Neural progenitor cell (in vitro differentiated cells): ENCODE results near the gene LRRC8E.

Source experiments
- EZH2 ChIP-seq: fragments of 200-600 bp; sonication (generic); IDR thresholded peaks from 2 replicates; pipeline ENCODE4 v1.6.1; 2017; ENCODE audit warnings: antibody characterized with exemption, mild to moderate bottlenecking, moderate library complexity
- EZH2phosphoT487 ChIP-seq: fragments of 200-600 bp; sonication (generic); IDR thresholded peaks from 2 replicates; pipeline ENCODE4 v1.6.1; 2017; ENCODE audit warnings: antibody characterized with exemption
- TF ChIP-seq, protein P1 (sequence below): fragments of 200-600 bp; sonication (generic); IDR thresholded peaks from 2 replicates; pipeline ENCODE4 v1.5.1; 2017; ENCODE audit warnings: antibody characterized with exemption, mild to moderate bottlenecking

DNA sequence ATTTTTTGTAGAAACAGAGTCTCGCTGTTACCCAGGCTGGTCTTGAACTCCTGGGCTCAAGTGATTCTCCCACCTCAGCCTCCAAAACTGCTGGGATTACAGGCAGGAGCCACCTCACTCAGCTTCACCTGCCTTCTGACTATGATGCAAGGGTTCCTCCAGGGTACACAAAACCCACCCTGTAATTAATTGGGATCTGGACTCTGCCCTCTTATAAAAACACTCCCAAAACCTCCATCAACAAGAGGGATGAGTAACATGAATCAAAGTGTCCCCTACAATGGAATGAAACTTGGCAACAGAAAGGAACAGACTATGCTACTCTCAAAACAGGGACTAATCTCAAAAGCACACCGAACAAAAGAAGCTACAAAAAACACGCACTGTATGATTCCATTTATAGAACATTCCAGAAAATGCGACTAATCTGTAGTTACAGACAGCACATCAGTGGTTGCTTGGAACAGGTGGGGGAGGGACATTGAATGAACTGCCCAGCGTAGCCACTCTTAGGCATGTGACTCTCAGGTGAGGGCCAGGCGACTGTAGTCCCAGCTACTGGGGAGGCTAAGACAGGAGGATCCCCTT is 11.0 kb upstream of the LRRC8E start:
- TF ChIP-seq, protein P1, sequence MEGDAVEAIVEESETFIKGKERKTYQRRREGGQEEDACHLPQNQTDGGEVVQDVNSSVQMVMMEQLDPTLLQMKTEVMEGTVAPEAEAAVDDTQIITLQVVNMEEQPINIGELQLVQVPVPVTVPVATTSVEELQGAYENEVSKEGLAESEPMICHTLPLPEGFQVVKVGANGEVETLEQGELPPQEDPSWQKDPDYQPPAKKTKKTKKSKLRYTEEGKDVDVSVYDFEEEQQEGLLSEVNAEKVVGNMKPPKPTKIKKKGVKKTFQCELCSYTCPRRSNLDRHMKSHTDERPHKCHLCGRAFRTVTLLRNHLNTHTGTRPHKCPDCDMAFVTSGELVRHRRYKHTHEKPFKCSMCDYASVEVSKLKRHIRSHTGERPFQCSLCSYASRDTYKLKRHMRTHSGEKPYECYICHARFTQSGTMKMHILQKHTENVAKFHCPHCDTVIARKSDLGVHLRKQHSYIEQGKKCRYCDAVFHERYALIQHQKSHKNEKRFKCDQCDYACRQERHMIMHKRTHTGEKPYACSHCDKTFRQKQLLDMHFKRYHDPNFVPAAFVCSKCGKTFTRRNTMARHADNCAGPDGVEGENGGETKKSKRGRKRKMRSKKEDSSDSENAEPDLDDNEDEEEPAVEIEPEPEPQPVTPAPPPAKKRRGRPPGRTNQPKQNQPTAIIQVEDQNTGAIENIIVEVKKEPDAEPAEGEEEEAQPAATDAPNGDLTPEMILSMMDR: no peak
- no peak for TF ChIP-seq EZH2phosphoT487
- no peak for TF ChIP-seq EZH2
